T-helper 1 cell treated with Interleukin-12 subunit alpha and Interleukin-12 subunit beta and Interleukin-4 antibody, amounts not matched to agents 30 μg/mL and 1 μg/mL, for 36 hours (primary cell): ENCODE results near the gene POTEB2.
"Not testable (repeated sequence)": the region's sequence is repeated elsewhere in the genome, so short reads cannot be mapped to it uniquely, and the experiment has no call there.

Experiments used
- H3K27ac Mint-ChIP-seq: one replicate; pipeline ENCODE4 v1.8.0; 2021; ENCODE audit warnings: mild to moderate bottlenecking, mixed read lengths
- H3K27me3 Mint-ChIP-seq: one replicate; pipeline ENCODE4 v1.8.0; 2021; ENCODE audit warnings: low read depth, mixed read lengths
- H3K36me3 Mint-ChIP-seq: one replicate; pipeline ENCODE4 v1.8.0; 2021; ENCODE audit warnings: low read depth, mixed read lengths
- H3K4me1 Mint-ChIP-seq: one replicate; pipeline ENCODE4 v1.8.0; 2021; ENCODE audit warnings: low read depth, mixed read lengths
- H3K4me3 Mint-ChIP-seq: one replicate; pipeline ENCODE4 v1.8.0; 2021; ENCODE audit warnings: mild to moderate bottlenecking, moderate library complexity, mixed read lengths
- H3K9me3 Mint-ChIP-seq: one replicate; pipeline ENCODE4 v1.8.0; 2021; ENCODE audit warnings: mixed read lengths

The POTEB2 gene

DNA sequence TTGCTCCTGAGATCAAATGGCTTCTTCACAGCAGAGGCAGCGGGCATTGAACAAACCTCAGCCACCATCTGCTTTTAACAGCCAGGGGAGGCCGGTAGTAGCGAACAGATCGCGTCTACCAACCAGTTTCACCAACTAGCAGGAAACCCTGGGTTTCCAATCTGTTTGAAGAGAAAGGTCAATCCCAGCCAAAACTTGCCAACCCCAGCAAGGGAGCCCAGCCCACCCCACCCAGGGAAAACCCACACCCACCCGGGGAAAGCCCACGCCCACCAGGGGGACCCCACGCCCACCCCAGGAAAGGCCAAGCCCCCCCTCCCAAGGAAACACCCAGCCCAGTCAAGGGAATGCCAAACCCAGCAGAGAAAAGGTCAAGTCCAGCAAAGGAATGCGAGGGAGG, at the start of gene POTEB2:
Gene POTEB2, minus strand, starts transcription at position 101 of the 400 bp plus-strand sequence. Its CDS starts 33 bp downstream, at position 68.
- not testable (repeated sequence) for H3K27ac Mint-ChIP-seq, H3K36me3 Mint-ChIP-seq, H3K4me1 Mint-ChIP-seq, H3K9me3 Mint-ChIP-seq, H3K4me3 Mint-ChIP-seq, H3K27me3 Mint-ChIP-seq

DNA sequence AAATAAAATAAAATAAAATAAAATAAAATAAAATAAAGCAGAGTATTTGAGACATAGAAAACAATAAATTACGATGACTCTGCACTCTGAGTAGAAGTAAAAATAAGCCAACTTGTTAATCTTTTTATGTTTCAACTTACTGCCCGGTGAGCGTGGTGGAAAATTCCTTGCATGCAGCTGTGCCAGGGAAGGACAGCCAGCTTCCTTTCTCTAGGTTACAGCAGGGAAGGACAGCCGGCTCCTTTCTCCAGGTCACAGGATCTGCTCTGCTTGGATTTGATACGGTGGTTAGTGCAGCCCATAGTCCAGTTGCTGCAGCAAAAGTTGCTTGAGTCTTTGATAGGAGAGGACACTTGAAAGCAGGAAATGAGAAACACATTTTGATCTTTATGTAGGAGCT, 13.8 kb upstream of the POTEB2 start:
- not testable (repeated sequence) for H3K36me3 Mint-ChIP-seq, H3K9me3 Mint-ChIP-seq, H3K4me1 Mint-ChIP-seq, H3K4me3 Mint-ChIP-seq, H3K27me3 Mint-ChIP-seq, H3K27ac Mint-ChIP-seq

DNA sequence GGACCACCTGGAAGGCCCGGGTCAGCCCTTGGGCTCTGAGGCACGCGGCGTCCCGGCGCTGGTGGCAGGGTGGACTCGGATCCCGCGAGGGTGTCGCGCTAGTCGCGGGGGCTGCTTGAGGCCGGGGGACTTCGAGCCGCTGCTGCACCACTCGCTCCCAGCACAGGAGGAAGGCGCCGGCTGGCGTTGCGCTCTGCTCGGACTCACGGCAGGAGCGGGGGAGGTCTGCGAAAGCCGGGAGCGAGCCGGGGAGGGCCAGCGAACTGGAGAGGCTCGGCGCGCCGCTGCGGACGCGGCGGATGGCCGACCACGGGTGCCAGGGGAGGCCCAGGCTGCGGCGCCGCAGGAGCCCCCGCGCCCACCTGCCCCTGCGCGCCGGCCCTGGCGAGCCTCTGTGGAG, 12.3 kb upstream of the POTEB2 start:
- not testable (repeated sequence) for H3K4me3 Mint-ChIP-seq, H3K9me3 Mint-ChIP-seq, H3K36me3 Mint-ChIP-seq, H3K27me3 Mint-ChIP-seq, H3K4me1 Mint-ChIP-seq, H3K27ac Mint-ChIP-seq

DNA sequence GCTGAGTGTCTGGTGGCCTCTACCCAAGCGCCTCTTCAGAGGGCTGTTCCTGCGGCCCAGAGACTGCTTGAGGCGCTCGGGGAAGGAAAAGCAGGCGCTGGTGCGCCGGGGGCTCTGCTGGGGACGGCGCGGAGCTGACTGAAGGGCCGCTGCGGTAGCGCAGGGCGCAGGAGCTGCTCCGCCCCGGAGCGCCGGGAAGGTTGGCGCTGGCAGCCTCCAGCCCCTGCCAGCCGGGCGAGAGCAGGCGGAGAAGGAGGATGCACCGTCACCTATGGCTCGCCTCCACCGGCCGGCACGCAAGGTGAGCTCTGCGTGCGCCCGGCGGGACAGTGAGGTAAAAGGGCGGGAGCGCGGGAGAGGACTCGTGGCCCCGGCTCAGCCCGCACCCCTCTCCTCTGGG, 11.7 kb upstream of the POTEB2 start:
- not testable (repeated sequence) for H3K4me1 Mint-ChIP-seq, H3K36me3 Mint-ChIP-seq, H3K9me3 Mint-ChIP-seq, H3K4me3 Mint-ChIP-seq, H3K27me3 Mint-ChIP-seq, H3K27ac Mint-ChIP-seq
